Measurements from ENCODE around the gene SH2B3. TPM values are rescaled to one million over a fixed set of nuclear protein-coding genes. Genes with fewer than 3 reads are reported as not detected.

Gene SH2B3
- total RNA-seq, 1 donor from 2014 or later, result 93.7 TPM

GRCh38 chr12:111366075-111366474 is 39.6 kb upstream of the SH2B3 start:
- Mint-ChIP-seq H3K27me3 (ENCODE audit: unreplicated experiment) (peaks cover 8% of the 10 kb centered on the region), H3K9me3 (ENCODE audit: unreplicated experiment) (no peaks in the 10 kb centered on the region), H3K4me3 (ENCODE audit: unreplicated experiment) (peak overlapping the region; percentile 80), H3K36me3 (ENCODE audit: low read depth, unreplicated experiment) (peaks cover 25% of the 10 kb centered on the region), H3K4me1 (ENCODE audit: unreplicated experiment) (peaks cover 19% of the 10 kb centered on the region), H3K27ac (ENCODE audit: unreplicated experiment) (peak overlapping the region; percentile 30)
- DNase-seq (ENCODE audit: low spot score), result no peak
- TF ChIP-seq CTCF (IDR thresholded peaks at IDR 0.05; ENCODE audit: unreplicated experiment), result no peak

GRCh38 chr12:111366583-111366982 is 39.1 kb upstream of the SH2B3 start:
- Mint-ChIP-seq H3K9me3 (ENCODE audit: unreplicated experiment) (no peaks in the 10 kb centered on the region), H3K27ac (ENCODE audit: unreplicated experiment) (peak overlapping the region; percentile 30), H3K27me3 (ENCODE audit: unreplicated experiment) (peaks cover 8% of the 10 kb centered on the region), H3K4me3 (ENCODE audit: unreplicated experiment) (peak overlapping the region; percentile 80), H3K4me1 (ENCODE audit: unreplicated experiment) (peaks cover 19% of the 10 kb centered on the region), H3K36me3 (ENCODE audit: low read depth, unreplicated experiment) (peaks cover 25% of the 10 kb centered on the region)
- no peak for TF ChIP-seq CTCF (IDR thresholded peaks at IDR 0.05; ENCODE audit: unreplicated experiment)
- no peak for DNase-seq (ENCODE audit: low spot score)

GRCh38 chr12:111367661-111368221 is 38.0 kb upstream of the SH2B3 start:
- peaks cover 5% of the 10 kb centered on the region for H3K27me3 Mint-ChIP-seq (ENCODE audit: unreplicated experiment)
- H3K4me1 Mint-ChIP-seq (ENCODE audit: unreplicated experiment), result peaks cover 19% of the 10 kb centered on the region
- peak overlapping the region; percentile 38 for H3K27ac Mint-ChIP-seq (ENCODE audit: unreplicated experiment)
- no peak for TF ChIP-seq CTCF (IDR thresholded peaks at IDR 0.05; ENCODE audit: unreplicated experiment)
- peak overlapping the region; percentile 89 for H3K4me3 Mint-ChIP-seq (ENCODE audit: unreplicated experiment)
- no peaks in the 10 kb centered on the region for H3K9me3 Mint-ChIP-seq (ENCODE audit: unreplicated experiment)
- H3K36me3 Mint-ChIP-seq (ENCODE audit: low read depth, unreplicated experiment), result peaks cover 20% of the 10 kb centered on the region
- DNase-seq (ENCODE audit: low spot score), result peak; percentile 26

GRCh38 chr12:111368291-111368787 is 37.4 kb upstream of the SH2B3 start:
- Mint-ChIP-seq H3K4me1 (ENCODE audit: unreplicated experiment) (peaks cover 19% of the 10 kb centered on the region), H3K4me3 (ENCODE audit: unreplicated experiment) (peak overlapping the region; percentile 89), H3K27me3 (ENCODE audit: unreplicated experiment) (peaks cover 5% of the 10 kb centered on the region), H3K27ac (ENCODE audit: unreplicated experiment) (peak overlapping the region; percentile 38), H3K9me3 (ENCODE audit: unreplicated experiment) (no peaks in the 10 kb centered on the region), H3K36me3 (ENCODE audit: low read depth, unreplicated experiment) (peaks cover 25% of the 10 kb centered on the region)
- no peak for TF ChIP-seq CTCF (IDR thresholded peaks at IDR 0.05; ENCODE audit: unreplicated experiment)
- peak; percentile 15 for DNase-seq (ENCODE audit: low spot score)

- peak; percentile 92 for DNase-seq (ENCODE audit: low spot score)
- Mint-ChIP-seq H3K4me3 (ENCODE audit: unreplicated experiment) (peak within 1 kb of the TSS; percentile 89), H3K36me3 (ENCODE audit: low read depth, unreplicated experiment) (peaks cover 21% of the 10 kb centered on the region), H3K27ac (ENCODE audit: unreplicated experiment) (peak within 1 kb of the TSS; percentile 57), H3K9me3 (ENCODE audit: unreplicated experiment) (no peaks in the 10 kb centered on the region), H3K27me3 (ENCODE audit: unreplicated experiment) (peaks cover 5% of the 10 kb centered on the region), H3K4me1 (ENCODE audit: unreplicated experiment) (peaks cover 19% of the 10 kb centered on the region)
- no peak for TF ChIP-seq CTCF (IDR thresholded peaks at IDR 0.05; ENCODE audit: unreplicated experiment)
These were observed 36.8 kb upstream of the SH2B3 start, which contains the start of gene PHETA1 for GRCh38 chr12:111368788-111369495. Gene PHETA1, minus strand, starts transcription at chr12:111369095. Its CDS starts 5,668 bp downstream, at chr12:111363427.
